WTC11 (cell line): ENCODE measurements around the gene LHPP.

ENCODE experiments used
- ATF1 ChIP-seq: sonication (generic); formaldehyde crosslinking; IDR thresholded peaks from 2 replicates; pipeline ENCODE4 v1.8.1; 2023; ENCODE audit warnings: mild to moderate bottlenecking, moderate library complexity, missing genetic modification reagents
- CTCF ChIP-seq: fragments of 200-600 bp; IDR thresholded peaks from 2 replicates; pipeline ENCODE4 v1.8.0; 2022; ENCODE audit warnings: antibody characterized with exemption
- E2F1 ChIP-seq: sonication (generic); formaldehyde crosslinking; IDR thresholded peaks from 2 replicates; pipeline ENCODE4 v1.8.0; 2022; ENCODE audit warnings: mild to moderate bottlenecking, missing genetic modification reagents
- EMX1 ChIP-seq: fragments of 250-450 bp; sonication (Bioruptor Pico); IDR thresholded peaks from 2 replicates; pipeline ENCODE4 v1.8.0; 2021; ENCODE audit warnings: mild to moderate bottlenecking
- TEAD4 ChIP-seq: sonication (generic); formaldehyde crosslinking; IDR thresholded peaks from 2 replicates; pipeline ENCODE4 v1.8.0; 2022; ENCODE audit warnings: mild to moderate bottlenecking, missing genetic modification reagents
- TP53 ChIP-seq: sonication (generic); formaldehyde crosslinking; IDR thresholded peaks from 2 replicates; pipeline ENCODE4 v1.8.1; 2023; ENCODE audit warnings: mild to moderate bottlenecking, missing genetic modification reagents

- TF ChIP-seq CTCF: no peak
- TF ChIP-seq TP53 (CRISPR knock-in tag): no peak
- TF ChIP-seq TEAD4 (CRISPR knock-in tag): no peak
- TF ChIP-seq EMX1: no peak
- no peak for TF ChIP-seq ATF1
- TF ChIP-seq E2F1: no peak
Measured at GRCh38 chr10:124414076-124414475, 47.5 kb upstream of the LHPP start.
